Measurements from ENCODE around the gene CASP3. TPM values are rescaled to one million over a fixed set of nuclear protein-coding genes. Genes with fewer than 3 reads are reported as not detected.
"Not testable (repeated sequence)": the region's sequence is repeated elsewhere in the genome, so short reads cannot be mapped to it uniquely, and the experiment has no call there.

Gene CASP3
- total and polyA plus RNA-seq, 2 donors, result 15.1 to 42.8 TPM

GRCh38 chr4:184636144-184636543, 13.1 kb downstream of the CASP3 start:
- peaks cover 6% of the 10 kb centered on the region for H3K36me3 ChIP-seq (ENCODE audit: insufficient read depth)
- H3K4me1 ChIP-seq (ENCODE audit: insufficient read depth), result no peaks in the 10 kb centered on the region
- no peak for DNase-seq (ENCODE audit: extremely low spot score)
- H3K4me3 ChIP-seq (ENCODE audit: low read depth, low read length), result no peak overlapping the region
- no peak overlapping the region for H3K27ac ChIP-seq (ENCODE audit: low read depth)
- 98% methylated on average over 4 of the region's 4 CpGs for WGBS

GRCh38 chr4:184635381-184635780, 13.9 kb downstream of the CASP3 start:
- 67% methylated on average over 3 of the region's 3 CpGs for WGBS
- no peak overlapping the region for H3K4me3 ChIP-seq (ENCODE audit: low read depth, low read length)
- H3K36me3 ChIP-seq (ENCODE audit: insufficient read depth), result peaks cover 6% of the 10 kb centered on the region

GRCh38 chr4:184632842-184633241, 16.4 kb downstream of the CASP3 start:
- no peaks in the 10 kb centered on the region for H3K4me1 ChIP-seq (ENCODE audit: insufficient read depth)
- no peak overlapping the region for H3K27ac ChIP-seq (ENCODE audit: low read depth)
- peaks cover 10% of the 10 kb centered on the region for H3K36me3 ChIP-seq (ENCODE audit: insufficient read depth)
- no peak overlapping the region for H3K4me3 ChIP-seq (ENCODE audit: low read depth, low read length)
- WGBS, result 90% methylated on average over 1 of the region's 1 CpG
- DNase-seq (ENCODE audit: extremely low spot score), result no peak

More at GRCh38 chr4:184635381-184635780, 13.9 kb downstream of the CASP3 start:
- Histone ChIP-seq H3K4me1 (ENCODE audit: insufficient read depth) (no peaks in the 10 kb centered on the region), H3K27ac (ENCODE audit: low read depth) (no peak overlapping the region)
- no peak for DNase-seq (ENCODE audit: extremely low spot score)

- H3K4me3 ChIP-seq (ENCODE audit: low read depth, low read length), result no peak overlapping the region
- H3K36me3 ChIP-seq (ENCODE audit: insufficient read depth), result peaks cover 6% of the 10 kb centered on the region
- 96% methylated on average over 4 of the region's 4 CpGs for WGBS
- no peak for DNase-seq (ENCODE audit: extremely low spot score)
- H3K27ac ChIP-seq (ENCODE audit: low read depth), result no peak overlapping the region
- H3K4me1 ChIP-seq (ENCODE audit: insufficient read depth), result no peaks in the 10 kb centered on the region
Observed at GRCh38 chr4:184628103-184628502, 21.1 kb downstream of the CASP3 start.

GRCh38 chr4:184625783-184626596, 23.3 kb downstream of the CASP3 start:
- not testable (repeated sequence) for H3K4me3 ChIP-seq (ENCODE audit: low read depth, low read length); DNase-seq (ENCODE audit: extremely low spot score); H3K4me1 ChIP-seq (ENCODE audit: insufficient read depth); H3K27ac ChIP-seq (ENCODE audit: low read depth); H3K36me3 ChIP-seq (ENCODE audit: insufficient read depth)
- 90% methylated on average over 11 of the region's 11 CpGs for WGBS

GRCh38 chr4:184624972-184625554, 24.2 kb downstream of the CASP3 start:
- H3K27ac ChIP-seq (ENCODE audit: low read depth), result no peak overlapping the region
- WGBS, result 89% methylated on average over 7 of the region's 7 CpGs
- no peaks in the 10 kb centered on the region for H3K4me1 ChIP-seq (ENCODE audit: insufficient read depth)
- H3K36me3 ChIP-seq (ENCODE audit: insufficient read depth), result peaks cover 5% of the 10 kb centered on the region
- no peak for DNase-seq (ENCODE audit: extremely low spot score)
- no peak overlapping the region for H3K4me3 ChIP-seq (ENCODE audit: low read depth, low read length)

GRCh38 chr4:184624504-184624903, 24.7 kb downstream of the CASP3 start:
- not testable (repeated sequence) for DNase-seq (ENCODE audit: extremely low spot score); H3K4me3 ChIP-seq (ENCODE audit: low read depth, low read length); H3K36me3 ChIP-seq (ENCODE audit: insufficient read depth); H3K4me1 ChIP-seq (ENCODE audit: insufficient read depth); H3K27ac ChIP-seq (ENCODE audit: low read depth)
- 98% methylated on average over 3 of the region's 3 CpGs for WGBS

- no peak overlapping the region for H3K4me3 ChIP-seq (ENCODE audit: low read depth, low read length)
- DNase-seq (ENCODE audit: extremely low spot score), result no peak
- no peak overlapping the region for H3K27ac ChIP-seq (ENCODE audit: low read depth)
- no peaks in the 10 kb centered on the region for H3K4me1 ChIP-seq (ENCODE audit: insufficient read depth)
- WGBS, result 85% methylated on average over 3 of the region's 3 CpGs
- H3K36me3 ChIP-seq (ENCODE audit: insufficient read depth), result no peaks in the 10 kb centered on the region
Observed at GRCh38 chr4:184621518-184621917, 27.7 kb downstream of the CASP3 start.

GRCh38 chr4:184620212-184620867, 28.9 kb downstream of the CASP3 start:
- Histone ChIP-seq H3K4me1 (ENCODE audit: insufficient read depth) (no peaks in the 10 kb centered on the region), H3K27ac (ENCODE audit: low read depth) (no peak overlapping the region), H3K4me3 (ENCODE audit: low read depth, low read length) (no peak overlapping the region), H3K36me3 (ENCODE audit: insufficient read depth) (no peaks in the 10 kb centered on the region)
- 92% methylated on average over 11 of the region's 11 CpGs for WGBS
- no peak for DNase-seq (ENCODE audit: extremely low spot score)

- H3K4me3 ChIP-seq (ENCODE audit: low read depth, low read length), result no peak overlapping the region
- H3K27ac ChIP-seq (ENCODE audit: low read depth), result no peak overlapping the region
- 76% methylated on average over 9 of the region's 9 CpGs for WGBS
- DNase-seq (ENCODE audit: extremely low spot score), result no peak
- no peaks in the 10 kb centered on the region for H3K36me3 ChIP-seq (ENCODE audit: insufficient read depth)
- H3K4me1 ChIP-seq (ENCODE audit: insufficient read depth), result no peaks in the 10 kb centered on the region
Observed at GRCh38 chr4:184617600-184618196, 31.5 kb downstream of the CASP3 start.

- Histone ChIP-seq H3K27ac (ENCODE audit: low read depth) (no peak overlapping the region), H3K4me3 (ENCODE audit: low read depth, low read length) (no peak overlapping the region), H3K36me3 (ENCODE audit: insufficient read depth) (no peaks in the 10 kb centered on the region), H3K4me1 (ENCODE audit: insufficient read depth) (no peaks in the 10 kb centered on the region)
- 74% methylated on average over 12 of the region's 12 CpGs for WGBS
- no peak for DNase-seq (ENCODE audit: extremely low spot score)
Observed at GRCh38 chr4:184616633-184617551, 32.4 kb downstream of the CASP3 start.

GRCh38 chr4:184616168-184616567, 33.1 kb downstream of the CASP3 start:
- H3K36me3 ChIP-seq (ENCODE audit: insufficient read depth); DNase-seq (ENCODE audit: extremely low spot score); H3K4me1 ChIP-seq (ENCODE audit: insufficient read depth); H3K27ac ChIP-seq (ENCODE audit: low read depth); H3K4me3 ChIP-seq (ENCODE audit: low read depth, low read length): not testable (repeated sequence)
- WGBS, result 84% methylated on average over 2 of the region's 2 CpGs

GRCh38 chr4:184614509-184614908, 34.7 kb downstream of the CASP3 start:
- Histone ChIP-seq H3K27ac (ENCODE audit: low read depth) (no peak overlapping the region), H3K4me1 (ENCODE audit: insufficient read depth) (no peaks in the 10 kb centered on the region), H3K4me3 (ENCODE audit: low read depth, low read length) (no peak overlapping the region), H3K36me3 (ENCODE audit: insufficient read depth) (no peaks in the 10 kb centered on the region)
- no peak for DNase-seq (ENCODE audit: extremely low spot score)
- 91% methylated on average over 3 of the region's 3 CpGs for WGBS

All from urinary bladder (tissue), 4 donors.